WERI-Rb-1 (cell line): ENCODE measurements around the gene PDZRN3.

Experiments used
- DNase-seq: peaks from one replicate; pipeline ENCODE4 v3.0.0-alpha.2; 2020
- H3K27ac ChIP-seq: fragments of 250-450 bp; sonication (Bioruptor Pico); 2 replicates; pipeline ENCODE4 v1.5.1; 2020; ENCODE audit warnings: mild to moderate bottlenecking, moderate library complexity
- H3K27me3 ChIP-seq: fragments of 250-450 bp; sonication (Bioruptor Pico); 2 replicates; pipeline ENCODE4 v1.5.1; 2021; ENCODE audit warnings: mild to moderate bottlenecking, low read depth, moderate library complexity; ENCODE audit not compliant: insufficient read depth, severe bottlenecking
- H3K36me3 ChIP-seq: fragments of 250-450 bp; sonication (Bioruptor Pico); 2 replicates; pipeline ENCODE4 v1.5.1; 2020; ENCODE audit warnings: mild to moderate bottlenecking, moderate library complexity
- H3K4me3 ChIP-seq: 2 replicates; pipeline ENCODE4 v1.5.1; 2011; ENCODE audit warnings: low read depth, mild to moderate bottlenecking, control low read depth, low read length
- H3K9me3 ChIP-seq: fragments of 250-450 bp; sonication (Bioruptor Pico); 2 replicates; pipeline ENCODE4 v1.5.1; 2021; ENCODE audit warnings: mild to moderate bottlenecking, moderate library complexity; ENCODE audit not compliant: severe bottlenecking
- CTCF ChIP-seq: IDR thresholded peaks from 2 replicates; pipeline ENCODE4 v1.5.1; 2011; ENCODE audit warnings: low read depth, mild to moderate bottlenecking, control low read depth, inconsistent platforms, low read length

Gene PDZRN3

GRCh38 chr3:73379465-73379864 lies 245.3 kb downstream of the PDZRN3 start:
- H3K27ac ChIP-seq: no peak overlapping the region
- H3K36me3 ChIP-seq: peaks cover 6% of the 10 kb centered on the region
- no peak for DNase-seq
- H3K4me3 ChIP-seq: no peak overlapping the region
- no peak for TF ChIP-seq CTCF
- H3K27me3 ChIP-seq: no peaks in the 10 kb centered on the region
- H3K9me3 ChIP-seq: no peaks in the 10 kb centered on the region

GRCh38 chr3:73378207-73378606 lies 246.5 kb downstream of the PDZRN3 start:
- DNase-seq: no peak
- Histone ChIP-seq H3K27ac (no peak overlapping the region), H3K36me3 (no peaks in the 10 kb centered on the region), H3K27me3 (no peaks in the 10 kb centered on the region), H3K4me3 (no peak overlapping the region), H3K9me3 (no peaks in the 10 kb centered on the region)
- no peak for TF ChIP-seq CTCF

- H3K27ac ChIP-seq: no peak overlapping the region
- no peak for DNase-seq
- no peaks in the 10 kb centered on the region for H3K9me3 ChIP-seq
- H3K4me3 ChIP-seq: no peak overlapping the region
- H3K27me3 ChIP-seq: no peaks in the 10 kb centered on the region
- no peak for TF ChIP-seq CTCF
- H3K36me3 ChIP-seq: no peaks in the 10 kb centered on the region
These were observed 258.9 kb downstream of the PDZRN3 start for GRCh38 chr3:73365756-73366397.

GRCh38 chr3:73364517-73364916 lies 260.2 kb downstream of the PDZRN3 start:
- DNase-seq: no peak
- no peaks in the 10 kb centered on the region for H3K9me3 ChIP-seq

GRCh38 chr3:73363093-73363492 lies 261.6 kb downstream of the PDZRN3 start:
- Histone ChIP-seq H3K36me3 (no peaks in the 10 kb centered on the region), H3K9me3 (peaks cover 4% of the 10 kb centered on the region), H3K4me3 (no peak overlapping the region), H3K27me3 (no peaks in the 10 kb centered on the region), H3K27ac (no peak overlapping the region)
- no peak for TF ChIP-seq CTCF
- DNase-seq: no peak

More at GRCh38 chr3:73364517-73364916, 260.2 kb downstream of the PDZRN3 start:
- no peak overlapping the region for H3K27ac ChIP-seq
- no peaks in the 10 kb centered on the region for H3K36me3 ChIP-seq
- no peak overlapping the region for H3K4me3 ChIP-seq
- no peak for TF ChIP-seq CTCF
- H3K27me3 ChIP-seq: no peaks in the 10 kb centered on the region

GRCh38 chr3:73361591-73361990 lies 263.1 kb downstream of the PDZRN3 start:
- no peak overlapping the region for H3K27ac ChIP-seq
- H3K27me3 ChIP-seq: no peaks in the 10 kb centered on the region
- peaks cover 4% of the 10 kb centered on the region for H3K9me3 ChIP-seq
- TF ChIP-seq CTCF: no peak
- no peaks in the 10 kb centered on the region for H3K36me3 ChIP-seq
- no peak for DNase-seq
- no peak overlapping the region for H3K4me3 ChIP-seq
